ENCODE data around the gene CDH15. TPM values are rescaled to one million over a fixed set of nuclear protein-coding genes. Genes with fewer than 3 reads are reported as not detected.
A peak's percentile ranks its signal among the peaks of the same experiment; 100 is the strongest.

The CDH15 gene
- total RNA-seq, 1 donor from 2014 or later, result not detected

DNA sequence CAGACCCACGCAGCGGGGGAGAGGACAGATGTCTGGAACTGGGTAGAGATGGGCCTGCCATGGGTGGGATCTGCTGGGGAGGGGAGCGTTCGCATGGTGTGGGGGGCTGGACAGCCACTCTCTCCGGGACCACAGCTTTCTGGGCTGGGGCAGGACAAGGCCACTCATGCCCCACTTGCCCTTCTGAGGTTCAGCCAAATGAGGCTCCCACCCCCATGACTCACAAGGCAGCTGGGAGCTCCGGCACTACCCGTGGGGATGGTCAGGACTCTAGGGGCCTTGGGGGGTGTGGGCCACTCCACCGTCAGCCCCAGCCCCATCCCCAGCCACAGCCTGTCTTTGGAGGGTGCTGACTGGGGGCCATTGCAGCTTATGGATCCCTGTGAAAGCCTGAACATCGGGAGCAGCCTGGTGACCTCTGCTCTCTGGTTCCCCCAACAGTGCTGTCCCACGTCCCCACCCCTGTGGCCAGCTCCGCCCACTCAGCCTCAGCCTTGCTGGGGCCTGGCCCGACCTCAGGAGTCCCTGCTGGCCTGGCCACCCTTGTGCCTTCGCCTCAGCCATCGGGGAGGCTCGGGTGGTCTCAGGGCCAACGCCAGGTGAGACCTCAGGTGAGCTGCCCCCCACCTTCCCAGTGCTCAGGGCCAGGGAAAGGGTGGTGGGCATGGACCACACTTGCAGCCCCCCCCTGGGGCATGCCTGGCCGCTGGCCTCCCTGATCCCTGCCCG lies 4.7 kb upstream of the CDH15 start:
- Histone ChIP-seq H3K9me3 (ENCODE audit: low read depth) (no peaks in the 10 kb centered on the region), H3K27ac (no peak overlapping the region), H3K9ac (no peak overlapping the region), H4K20me1 (ENCODE audit: low read depth) (peaks cover 9% of the 10 kb centered on the region), H3F3A (ENCODE audit: low read depth) (peaks cover 3% of the 10 kb centered on the region), H3K4me3 (no peak overlapping the region), H3K4me1 (peaks cover 15% of the 10 kb centered on the region), H3K4me2 (no peak overlapping the region), H3K36me3 (no peaks in the 10 kb centered on the region), H3K27me3 (peaks cover 35% of the 10 kb centered on the region), H2AFZ (replicated peaks) (peak overlapping the region; percentile 34), H3K79me2 (ENCODE audit: low read depth) (no peaks in the 10 kb centered on the region)
- H3K4me3 Mint-ChIP-seq, result peak overlapping the region; percentile 62
- no peak for TF ChIP-seq EZH2phosphoT487 (IDR thresholded peaks at IDR 0.05)
- no peak for TF ChIP-seq EZH2 (IDR thresholded peaks at IDR 0.05)
- H3K27me3 Mint-ChIP-seq (ENCODE audit: insufficient read depth, low read depth), result peaks cover 12% of the 10 kb centered on the region
- peaks cover 29% of the 10 kb centered on the region for H3K4me1 Mint-ChIP-seq
- DNase-seq (ENCODE audit: low spot score), result no peak
- H3K36me3 Mint-ChIP-seq, result no peaks in the 10 kb centered on the region
- H3K9me3 Mint-ChIP-seq, result no peaks in the 10 kb centered on the region
- H3K27ac Mint-ChIP-seq, result peak overlapping the region; percentile 50

- Histone ChIP-seq H3K4me2 (no peak overlapping the region), H3K27ac (no peak overlapping the region), H3K9ac (no peak overlapping the region), H4K20me1 (ENCODE audit: low read depth) (peaks cover 15% of the 10 kb centered on the region), H3K4me1 (peaks cover 18% of the 10 kb centered on the region), H3K4me3 (no peak overlapping the region), H3F3A (ENCODE audit: low read depth) (peaks cover 3% of the 10 kb centered on the region), H3K27me3 (peaks cover 41% of the 10 kb centered on the region), H2AFZ (replicated peaks) (peak overlapping the region; percentile 34), H3K79me2 (ENCODE audit: low read depth) (no peaks in the 10 kb centered on the region), H3K9me3 (ENCODE audit: low read depth) (no peaks in the 10 kb centered on the region), H3K36me3 (no peaks in the 10 kb centered on the region)
- peak; percentile 87 for TF ChIP-seq CTCF (IDR thresholded peaks at IDR 0.05)
- no peak for TF ChIP-seq EZH2phosphoT487 (IDR thresholded peaks at IDR 0.05)
- Mint-ChIP-seq H3K36me3 (no peaks in the 10 kb centered on the region), H3K4me1 (peaks cover 25% of the 10 kb centered on the region), H3K9me3 (no peaks in the 10 kb centered on the region), H3K27ac (no peak overlapping the region), H3K4me3 (no peak overlapping the region), H3K27me3 (ENCODE audit: insufficient read depth, low read depth) (peaks cover 12% of the 10 kb centered on the region)
- peak; percentile 97 for DNase-seq (ENCODE audit: low spot score)
These were observed 4.1 kb upstream of the CDH15 start for GRCh38 chr16:89167425-89167941.

DNA sequence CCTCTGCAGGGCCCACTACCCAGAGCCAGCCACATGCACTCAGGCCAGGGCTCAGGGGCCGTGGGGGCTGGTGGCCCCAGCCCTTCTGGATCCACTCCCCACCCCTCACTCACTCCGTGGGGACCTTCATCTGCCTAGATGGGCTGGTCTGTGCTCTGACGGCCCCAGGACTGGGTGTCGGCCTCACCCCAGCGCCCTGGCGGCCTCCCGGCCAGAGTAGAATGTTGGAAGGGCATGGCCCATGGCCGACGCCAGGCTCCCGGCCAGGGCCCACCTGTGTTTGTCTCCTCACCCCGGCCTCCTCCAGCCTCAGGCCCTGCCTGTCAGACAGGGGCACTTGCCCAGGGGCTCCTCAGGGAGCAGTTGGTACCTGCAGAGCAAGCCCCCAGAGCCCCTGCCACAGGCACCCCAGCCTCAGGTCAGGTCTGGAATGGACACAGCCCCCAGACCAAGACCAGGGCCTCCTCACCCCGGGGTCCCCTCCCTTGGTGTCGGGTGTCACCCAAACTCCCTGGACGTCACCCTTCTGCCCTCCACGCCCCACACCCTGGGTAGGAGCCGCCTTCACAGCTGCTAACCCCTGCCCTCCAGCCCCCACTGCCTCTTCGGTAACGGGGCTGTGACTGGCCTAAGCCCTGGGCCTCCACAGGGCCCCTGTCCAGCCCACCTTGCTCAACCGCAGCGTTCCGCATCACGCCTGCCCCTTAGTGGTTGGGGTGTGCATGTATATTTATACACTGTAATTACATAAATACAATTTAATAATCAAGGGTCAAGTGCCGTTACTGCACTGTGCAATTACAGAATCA lies 3.0 kb upstream of the CDH15 start:
- Mint-ChIP-seq H3K27me3 (ENCODE audit: insufficient read depth, low read depth) (peaks cover 12% of the 10 kb centered on the region), H3K4me3 (no peak overlapping the region), H3K9me3 (no peaks in the 10 kb centered on the region), H3K36me3 (no peaks in the 10 kb centered on the region), H3K4me1 (peaks cover 26% of the 10 kb centered on the region), H3K27ac (peak overlapping the region; percentile 74)
- H3K4me2 ChIP-seq, result no peak overlapping the region
- no peaks in the 10 kb centered on the region for H3K9me3 ChIP-seq (ENCODE audit: low read depth)
- no peaks in the 10 kb centered on the region for H3K79me2 ChIP-seq (ENCODE audit: low read depth)
- H3F3A ChIP-seq (ENCODE audit: low read depth), result peaks cover 3% of the 10 kb centered on the region
- no peaks in the 10 kb centered on the region for H3K36me3 ChIP-seq
- H2AFZ ChIP-seq (replicated peaks), result no peak overlapping the region
- no peak for DNase-seq (ENCODE audit: low spot score)
- H3K4me1 ChIP-seq, result peaks cover 27% of the 10 kb centered on the region
- H3K27ac ChIP-seq, result no peak overlapping the region
- H3K27me3 ChIP-seq, result peaks cover 49% of the 10 kb centered on the region
- H3K9ac ChIP-seq, result no peak overlapping the region
- no peak for TF ChIP-seq EZH2phosphoT487 (IDR thresholded peaks at IDR 0.05)
- no peak for TF ChIP-seq EZH2 (IDR thresholded peaks at IDR 0.05)
- TF ChIP-seq CTCF (IDR thresholded peaks at IDR 0.05), result no peak
- H4K20me1 ChIP-seq (ENCODE audit: low read depth), result peaks cover 24% of the 10 kb centered on the region
- no peak overlapping the region for H3K4me3 ChIP-seq

Data from neural progenitor cell (in vitro differentiated cells).